ENCODE results near the gene THSD7B. TPM values are rescaled to one million over a fixed set of nuclear protein-coding genes. Genes with fewer than 3 reads are reported as not detected.

THSD7B gene
- total RNA-seq, 1 experiment from 2014 or later = 6.9 TPM

GRCh38 chr2:137607722-137608318, 842.5 kb downstream of the THSD7B start:
- no peaks in the 10 kb centered on the region for H3K4me1 ChIP-seq
- intact Hi-C loops (cut with micrococcal nuclease; ENCODE audit: unreplicated experiment) = no loop called here
- no peak for DNase-seq
- CTCF ChIA-PET = no interaction called here
- no peaks in the 10 kb centered on the region for H3K4me1 Mint-ChIP-seq (ENCODE audit: low read depth, unreplicated experiment)
- H3K36me3 ChIP-seq (ENCODE audit: control insufficient read depth, insufficient read depth, low read length) = no peaks in the 10 kb centered on the region
- H3K4me3 ChIP-seq (ENCODE audit: low read depth, low read length) = no peak overlapping the region
- no peak overlapping the region for H3K4me3 Mint-ChIP-seq (ENCODE audit: unreplicated experiment)
- H3K27me3 Mint-ChIP-seq (ENCODE audit: insufficient read depth, unreplicated experiment) = peaks cover 9% of the 10 kb centered on the region
- H3K27ac Mint-ChIP-seq (ENCODE audit: unreplicated experiment) = no peak overlapping the region
- BruUV-seq (replicated peaks) = no TSS peak
- no peaks in the 10 kb centered on the region for H3K9me3 Mint-ChIP-seq (ENCODE audit: unreplicated experiment)
- no peaks in the 10 kb centered on the region for H3K27me3 ChIP-seq (replicated peaks; ENCODE audit: control insufficient read depth, insufficient read depth, low read length)
- TF ChIP-seq, protein P1, sequence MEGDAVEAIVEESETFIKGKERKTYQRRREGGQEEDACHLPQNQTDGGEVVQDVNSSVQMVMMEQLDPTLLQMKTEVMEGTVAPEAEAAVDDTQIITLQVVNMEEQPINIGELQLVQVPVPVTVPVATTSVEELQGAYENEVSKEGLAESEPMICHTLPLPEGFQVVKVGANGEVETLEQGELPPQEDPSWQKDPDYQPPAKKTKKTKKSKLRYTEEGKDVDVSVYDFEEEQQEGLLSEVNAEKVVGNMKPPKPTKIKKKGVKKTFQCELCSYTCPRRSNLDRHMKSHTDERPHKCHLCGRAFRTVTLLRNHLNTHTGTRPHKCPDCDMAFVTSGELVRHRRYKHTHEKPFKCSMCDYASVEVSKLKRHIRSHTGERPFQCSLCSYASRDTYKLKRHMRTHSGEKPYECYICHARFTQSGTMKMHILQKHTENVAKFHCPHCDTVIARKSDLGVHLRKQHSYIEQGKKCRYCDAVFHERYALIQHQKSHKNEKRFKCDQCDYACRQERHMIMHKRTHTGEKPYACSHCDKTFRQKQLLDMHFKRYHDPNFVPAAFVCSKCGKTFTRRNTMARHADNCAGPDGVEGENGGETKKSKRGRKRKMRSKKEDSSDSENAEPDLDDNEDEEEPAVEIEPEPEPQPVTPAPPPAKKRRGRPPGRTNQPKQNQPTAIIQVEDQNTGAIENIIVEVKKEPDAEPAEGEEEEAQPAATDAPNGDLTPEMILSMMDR (IDR thresholded peaks at IDR 0.05; ENCODE audit: insufficient read depth in 1 of 2, low read depth in 1 of 2, low read length in 1 of 2, severe bottlenecking in 1 of 2, unreplicated experiment in 1 of 2) = no peak
- POLR2A ChIA-PET = no interaction called here
- no peaks in the 10 kb centered on the region for H3K9me3 ChIP-seq
- no peaks in the 10 kb centered on the region for H3K36me3 Mint-ChIP-seq (ENCODE audit: insufficient read depth, unreplicated experiment)

DNA sequence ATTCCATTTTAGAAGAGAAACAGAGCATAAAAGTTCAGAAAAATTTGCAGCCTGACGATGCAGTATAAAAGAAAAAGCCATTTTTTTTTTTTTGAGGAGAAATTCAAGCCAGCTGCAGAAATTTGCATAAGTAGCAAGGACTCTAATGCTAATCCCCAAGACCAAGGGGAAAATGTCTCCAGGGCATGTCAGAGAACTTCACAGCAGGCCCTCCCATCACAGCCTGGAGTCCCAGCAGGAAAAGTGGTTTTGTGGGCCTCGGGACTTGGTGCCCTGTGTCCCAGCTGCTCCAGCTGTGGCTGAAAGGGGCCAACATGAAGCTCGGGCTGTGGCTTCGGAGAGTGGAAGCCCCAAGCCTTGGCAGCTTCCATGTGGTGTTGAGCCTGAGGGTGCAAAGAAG, 873.6 kb downstream of the THSD7B start:
- H3K9me3 Mint-ChIP-seq (ENCODE audit: unreplicated experiment) = no peaks in the 10 kb centered on the region
- no peak overlapping the region for H3K4me3 Mint-ChIP-seq (ENCODE audit: unreplicated experiment)
- H3K27me3 Mint-ChIP-seq (ENCODE audit: insufficient read depth, unreplicated experiment) = no peaks in the 10 kb centered on the region
- POLR2A ChIA-PET = no interaction called here
- Histone ChIP-seq H3K4me3 (ENCODE audit: low read depth, low read length) (no peak overlapping the region), H3K27me3 (replicated peaks; ENCODE audit: control insufficient read depth, insufficient read depth, low read length) (no peaks in the 10 kb centered on the region), H3K9me3 (no peaks in the 10 kb centered on the region), H3K36me3 (ENCODE audit: control insufficient read depth, insufficient read depth, low read length) (no peaks in the 10 kb centered on the region), H3K4me1 (no peaks in the 10 kb centered on the region)
- intact Hi-C loops (cut with micrococcal nuclease; ENCODE audit: unreplicated experiment) = no loop called here
- TF ChIP-seq, protein P1 (IDR thresholded peaks at IDR 0.05; ENCODE audit: insufficient read depth in 1 of 2, low read depth in 1 of 2, low read length in 1 of 2, severe bottlenecking in 1 of 2, unreplicated experiment in 1 of 2) = no peak
- no TSS peak for BruUV-seq (replicated peaks)
- H3K27ac Mint-ChIP-seq (ENCODE audit: unreplicated experiment) = no peak overlapping the region
- DNase-seq = no peak
- CTCF ChIA-PET = no interaction called here
- no peaks in the 10 kb centered on the region for H3K36me3 Mint-ChIP-seq (ENCODE audit: insufficient read depth, unreplicated experiment)
- no peaks in the 10 kb centered on the region for H3K4me1 Mint-ChIP-seq (ENCODE audit: low read depth, unreplicated experiment)

GRCh38 chr2:137644731-137645130, 879.4 kb downstream of the THSD7B start:
- Mint-ChIP-seq H3K27me3 (ENCODE audit: insufficient read depth, unreplicated experiment) (peaks cover 2% of the 10 kb centered on the region), H3K4me3 (ENCODE audit: unreplicated experiment) (no peak overlapping the region), H3K36me3 (ENCODE audit: insufficient read depth, unreplicated experiment) (no peaks in the 10 kb centered on the region), H3K9me3 (ENCODE audit: unreplicated experiment) (no peaks in the 10 kb centered on the region), H3K4me1 (ENCODE audit: low read depth, unreplicated experiment) (no peaks in the 10 kb centered on the region), H3K27ac (ENCODE audit: unreplicated experiment) (no peak overlapping the region)
- Histone ChIP-seq H3K36me3 (ENCODE audit: control insufficient read depth, insufficient read depth, low read length) (no peaks in the 10 kb centered on the region), H3K4me3 (ENCODE audit: low read depth, low read length) (no peak overlapping the region), H3K9me3 (no peaks in the 10 kb centered on the region), H3K4me1 (no peaks in the 10 kb centered on the region), H3K27me3 (replicated peaks; ENCODE audit: control insufficient read depth, insufficient read depth, low read length) (no peaks in the 10 kb centered on the region)
- no peak for DNase-seq
- ChIA-PET CTCF (interaction anchor here (0.5 kb wide), 1 partner anchor 1201 kb away, joined by 5 read pairs; no protein-coding TSS in a partner anchor), POLR2A (no interaction called here)
- BruUV-seq (replicated peaks) = no TSS peak
- intact Hi-C loops (cut with micrococcal nuclease; ENCODE audit: unreplicated experiment) = no loop called here
- TF ChIP-seq, protein P1 (IDR thresholded peaks at IDR 0.05; ENCODE audit: insufficient read depth in 1 of 2, low read depth in 1 of 2, low read length in 1 of 2, severe bottlenecking in 1 of 2, unreplicated experiment in 1 of 2) = no peak

Measured in Caco-2 (cell line).